ENCODE results near the gene MTARC2.

The MTARC2 gene

DNA sequence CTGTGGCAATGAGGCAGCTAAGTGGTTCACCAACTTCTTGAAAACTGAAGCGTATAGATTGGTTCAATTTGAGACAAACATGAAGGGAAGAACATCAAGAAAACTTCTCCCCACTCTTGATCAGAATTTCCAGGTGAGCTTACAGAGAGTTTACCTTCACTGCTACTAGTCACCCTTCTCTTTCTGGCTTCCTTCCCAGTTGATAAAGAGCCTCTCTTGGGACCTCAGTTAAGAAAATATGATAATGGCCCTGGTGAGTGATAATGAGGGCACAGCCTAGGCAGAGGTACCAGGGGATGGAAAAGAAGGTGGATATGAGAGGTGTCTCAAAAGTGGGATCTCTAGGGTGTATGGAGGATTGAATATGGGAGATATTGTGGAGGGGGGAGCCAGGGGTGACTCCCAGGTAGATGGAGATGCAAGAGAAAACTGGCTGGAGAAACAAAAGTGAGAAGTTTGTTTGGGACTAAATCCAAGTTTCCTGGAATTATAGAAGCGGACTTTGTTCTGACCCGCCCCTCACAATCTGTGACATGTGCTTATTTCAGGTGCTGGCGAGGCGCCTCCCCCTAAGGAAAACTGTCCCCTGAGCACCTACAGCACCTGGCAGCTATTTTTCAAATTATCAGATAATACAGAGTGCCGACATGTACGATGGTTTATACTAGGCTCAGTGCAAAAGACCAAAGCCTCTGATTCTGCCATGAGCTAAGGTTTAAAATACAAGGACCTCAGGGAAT, 13.7 kb downstream of the MTARC2 start:
- H3K27ac ChIP-seq = peak overlapping the region; percentile 3; the same call in 1 of the 2 replicates
- TF ChIP-seq, protein P1, sequence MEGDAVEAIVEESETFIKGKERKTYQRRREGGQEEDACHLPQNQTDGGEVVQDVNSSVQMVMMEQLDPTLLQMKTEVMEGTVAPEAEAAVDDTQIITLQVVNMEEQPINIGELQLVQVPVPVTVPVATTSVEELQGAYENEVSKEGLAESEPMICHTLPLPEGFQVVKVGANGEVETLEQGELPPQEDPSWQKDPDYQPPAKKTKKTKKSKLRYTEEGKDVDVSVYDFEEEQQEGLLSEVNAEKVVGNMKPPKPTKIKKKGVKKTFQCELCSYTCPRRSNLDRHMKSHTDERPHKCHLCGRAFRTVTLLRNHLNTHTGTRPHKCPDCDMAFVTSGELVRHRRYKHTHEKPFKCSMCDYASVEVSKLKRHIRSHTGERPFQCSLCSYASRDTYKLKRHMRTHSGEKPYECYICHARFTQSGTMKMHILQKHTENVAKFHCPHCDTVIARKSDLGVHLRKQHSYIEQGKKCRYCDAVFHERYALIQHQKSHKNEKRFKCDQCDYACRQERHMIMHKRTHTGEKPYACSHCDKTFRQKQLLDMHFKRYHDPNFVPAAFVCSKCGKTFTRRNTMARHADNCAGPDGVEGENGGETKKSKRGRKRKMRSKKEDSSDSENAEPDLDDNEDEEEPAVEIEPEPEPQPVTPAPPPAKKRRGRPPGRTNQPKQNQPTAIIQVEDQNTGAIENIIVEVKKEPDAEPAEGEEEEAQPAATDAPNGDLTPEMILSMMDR (conservative IDR thresholded peaks at IDR 0.05) = no peak

DNA sequence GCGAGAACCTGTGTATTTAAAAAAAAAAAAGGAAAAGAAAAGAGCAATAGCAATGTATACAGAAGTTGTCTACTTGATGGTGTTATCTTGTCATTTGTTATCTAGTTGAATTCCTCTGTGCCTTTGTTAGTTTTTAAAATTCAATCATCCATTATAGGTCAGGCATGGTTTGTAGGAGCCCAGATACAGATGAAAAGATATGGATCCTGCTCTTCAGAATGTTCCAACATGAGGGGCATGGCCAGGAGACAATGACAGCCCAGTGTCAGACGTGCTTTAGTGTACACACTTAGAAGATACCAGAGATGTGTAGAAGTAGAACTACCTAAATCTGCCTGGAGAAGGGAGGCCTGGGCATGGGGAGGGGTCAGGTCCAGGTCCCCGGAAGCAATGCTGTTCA, 16.6 kb downstream of the MTARC2 start:
- TF ChIP-seq, protein P1 (conservative IDR thresholded peaks at IDR 0.05) = no peak
- H3K27ac ChIP-seq = no peak overlapping the region

DNA sequence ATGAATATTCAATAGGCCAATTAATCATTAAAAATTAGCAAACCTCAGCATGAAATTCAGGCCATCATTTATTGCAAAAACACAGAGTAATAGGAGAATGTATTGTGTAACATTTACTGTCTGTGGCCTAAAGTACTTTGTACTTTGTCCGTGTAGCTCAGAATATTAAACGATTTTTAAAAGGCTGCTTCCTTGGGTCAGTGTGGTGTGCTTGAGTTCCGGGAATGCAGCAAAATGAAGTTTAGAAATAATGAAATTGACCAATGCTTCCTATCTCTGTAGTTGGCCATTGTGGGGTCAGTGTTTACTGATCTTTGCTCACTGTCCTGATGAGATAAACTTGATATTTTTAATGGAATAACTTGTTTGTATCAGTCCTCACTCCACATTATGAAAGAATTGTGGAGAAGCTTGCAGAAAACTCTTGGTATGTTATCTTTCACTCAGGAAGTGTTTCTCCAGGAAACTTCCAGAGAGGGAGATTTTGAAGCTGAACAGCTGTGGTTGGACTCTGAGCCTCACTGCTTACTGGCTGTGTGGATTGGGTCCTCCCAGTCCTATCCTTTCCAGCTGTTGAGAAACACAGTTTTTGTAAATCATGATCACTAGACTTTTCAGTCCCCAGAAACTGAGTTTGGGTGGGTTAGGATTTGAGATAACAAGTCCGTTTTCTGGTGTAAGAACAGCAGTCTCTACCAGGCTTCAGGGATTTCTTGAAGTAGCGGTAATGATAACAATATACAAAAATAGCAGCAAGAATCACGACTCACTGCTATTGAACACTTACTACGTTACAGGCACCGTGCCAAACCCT, 19.4 kb downstream of the MTARC2 start:
- no peak overlapping the region for H3K27ac ChIP-seq

DNA sequence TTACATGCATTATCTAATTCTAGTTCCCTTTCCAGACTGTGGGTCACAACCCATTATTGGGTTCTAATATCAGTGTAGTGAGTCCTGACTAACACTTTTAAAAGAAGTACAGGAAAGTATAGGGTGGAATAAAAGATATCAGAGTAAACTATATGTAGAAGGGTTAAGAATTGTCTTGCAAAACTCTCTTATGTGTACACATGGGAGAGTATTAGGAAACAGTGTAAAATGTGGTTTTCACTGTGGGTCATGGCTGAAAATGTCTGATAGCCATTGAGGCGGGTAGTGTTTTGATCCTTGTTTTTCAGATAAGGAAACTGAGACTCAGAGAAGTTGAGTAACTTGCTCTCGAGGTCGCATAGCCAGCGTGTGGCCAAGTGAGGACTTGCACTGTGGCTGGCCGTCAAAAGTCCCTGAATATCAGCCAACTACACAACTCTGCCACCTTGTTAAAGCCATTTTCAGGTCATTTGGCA, 20.0 kb downstream of the MTARC2 start:
- H3K27ac ChIP-seq = no peak overlapping the region
- TF ChIP-seq, protein P1 (conservative IDR thresholded peaks at IDR 0.05) = no peak

More for the DNA sequence above, 19.4 kb downstream of the MTARC2 start:
- TF ChIP-seq, protein P1 (conservative IDR thresholded peaks at IDR 0.05) = no peak

DNA sequence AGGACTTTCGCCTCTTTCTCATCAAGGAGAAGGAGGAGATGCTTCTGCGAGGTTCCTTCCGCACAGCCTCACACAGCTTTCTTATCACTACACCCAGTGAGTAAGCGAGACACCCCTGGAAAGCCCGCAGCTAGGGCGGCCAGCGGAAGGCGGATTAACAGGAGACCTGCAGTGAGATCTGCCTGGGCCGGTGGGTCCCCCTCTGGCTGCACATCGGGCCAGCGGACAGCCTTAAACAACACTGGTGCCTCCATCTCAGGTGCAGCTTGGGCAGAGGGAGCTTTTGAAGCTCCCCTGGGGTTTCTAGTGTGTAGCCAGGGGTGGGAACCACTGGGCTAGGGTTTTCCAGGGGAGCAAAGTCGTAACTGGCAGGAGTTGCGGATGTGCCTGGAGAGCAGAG, 21.1 kb downstream of the MTARC2 start:
- H3K27ac ChIP-seq = no peak overlapping the region
- TF ChIP-seq, protein P1 (conservative IDR thresholded peaks at IDR 0.05) = no peak

DNA sequence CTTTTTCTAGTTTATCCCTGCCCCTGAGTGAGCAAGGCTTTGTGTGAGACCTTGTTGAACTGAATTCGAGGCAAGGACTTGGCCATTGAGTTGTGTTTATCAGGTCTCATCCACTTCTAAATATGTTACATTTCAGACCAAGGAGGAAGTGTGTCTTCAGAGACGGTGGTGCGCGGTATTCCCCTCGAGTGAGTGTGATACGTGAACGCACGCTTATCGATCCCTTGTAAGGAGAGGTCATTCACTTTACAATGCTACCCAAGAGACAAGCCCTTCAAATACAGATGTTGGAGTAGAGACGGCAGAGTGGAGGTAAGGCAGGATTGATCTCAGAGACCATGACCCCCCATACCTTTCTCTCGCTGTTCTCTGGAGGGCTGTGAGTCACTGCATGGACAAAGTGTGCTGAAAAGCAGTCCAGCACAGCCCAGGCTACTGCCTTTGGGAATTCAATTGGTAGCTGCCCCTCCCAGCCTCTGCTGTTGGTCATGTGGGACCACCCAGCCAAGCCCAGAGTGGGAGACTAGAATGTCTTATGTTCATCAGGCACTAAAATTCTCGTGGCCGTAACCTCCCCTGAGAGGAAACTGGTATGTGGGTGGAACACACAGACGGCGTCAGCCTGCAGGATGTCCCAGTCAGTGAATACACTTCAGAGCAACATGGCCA, 22.3 kb downstream of the MTARC2 start:
- TF ChIP-seq, protein P1 (conservative IDR thresholded peaks at IDR 0.05) = no peak
- no peak overlapping the region for H3K27ac ChIP-seq

DNA sequence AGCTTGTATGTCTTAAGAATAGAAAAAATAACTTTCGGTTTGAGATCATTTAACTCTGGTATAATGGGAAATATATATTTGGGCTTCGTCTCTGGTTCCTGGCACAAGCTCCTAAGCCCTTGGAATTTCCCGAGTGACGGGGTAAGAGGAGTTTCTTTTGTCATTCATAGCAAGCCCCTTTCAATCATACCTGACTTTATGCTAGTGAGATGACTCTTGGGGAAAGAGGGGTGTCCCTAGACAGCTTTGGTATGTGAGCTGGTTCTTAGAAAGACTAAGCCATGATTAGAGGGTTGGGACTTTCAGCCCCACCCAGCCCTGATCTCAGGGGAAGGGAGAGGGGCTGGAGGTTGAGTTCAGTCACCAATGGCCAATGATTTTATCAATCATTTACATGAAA, 24.7 kb downstream of the MTARC2 start:
- TF ChIP-seq, protein P1 (conservative IDR thresholded peaks at IDR 0.05) = no peak

More for the DNA sequence above, 24.7 kb downstream of the MTARC2 start:
- no peak overlapping the region for H3K27ac ChIP-seq
